ENCODE measurements around the gene ADAMTS6. TPM values are rescaled to one million over a fixed set of nuclear protein-coding genes. Genes with fewer than 3 reads are reported as not detected.
"Not testable (repeated sequence)": the region's sequence is repeated elsewhere in the genome, so short reads cannot be mapped to it uniquely, and the experiment has no call there.

Gene ADAMTS6
- total RNA-seq, 1 experiment from 2014 or later: 21.6 TPM

DNA sequence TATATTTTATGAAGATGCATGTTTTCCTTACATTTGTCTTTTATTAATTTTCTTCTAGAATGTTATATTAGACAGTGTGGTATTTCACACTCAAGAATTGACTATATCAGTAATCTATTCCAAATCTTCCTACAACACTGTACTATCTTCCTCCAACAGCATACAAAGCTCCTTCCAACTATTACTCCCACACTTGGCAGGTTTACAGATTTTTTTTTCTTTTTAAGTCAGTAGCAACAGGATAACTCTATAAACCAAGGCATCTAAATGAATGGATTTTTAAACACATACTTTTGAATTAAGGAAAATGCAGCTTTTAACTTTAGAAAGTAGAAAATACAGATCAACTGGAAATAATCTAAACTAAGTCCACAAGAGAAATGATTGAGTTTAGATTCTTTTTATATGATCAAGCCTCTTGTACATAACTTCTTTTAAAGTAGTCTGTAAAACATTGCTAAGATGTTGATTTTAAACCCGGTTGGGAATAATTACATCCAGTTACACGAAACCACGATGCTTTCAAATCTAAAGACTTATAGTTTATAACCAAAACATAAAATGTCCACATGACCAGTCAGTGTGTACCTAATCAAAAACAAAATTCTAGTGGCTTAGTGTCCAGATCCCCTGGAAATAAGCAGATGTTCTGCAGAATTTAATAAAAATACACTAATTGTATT, 281.6 kb downstream of the ADAMTS6 start:
- no peak for DNase-seq (ENCODE audit: low spot score)

DNA sequence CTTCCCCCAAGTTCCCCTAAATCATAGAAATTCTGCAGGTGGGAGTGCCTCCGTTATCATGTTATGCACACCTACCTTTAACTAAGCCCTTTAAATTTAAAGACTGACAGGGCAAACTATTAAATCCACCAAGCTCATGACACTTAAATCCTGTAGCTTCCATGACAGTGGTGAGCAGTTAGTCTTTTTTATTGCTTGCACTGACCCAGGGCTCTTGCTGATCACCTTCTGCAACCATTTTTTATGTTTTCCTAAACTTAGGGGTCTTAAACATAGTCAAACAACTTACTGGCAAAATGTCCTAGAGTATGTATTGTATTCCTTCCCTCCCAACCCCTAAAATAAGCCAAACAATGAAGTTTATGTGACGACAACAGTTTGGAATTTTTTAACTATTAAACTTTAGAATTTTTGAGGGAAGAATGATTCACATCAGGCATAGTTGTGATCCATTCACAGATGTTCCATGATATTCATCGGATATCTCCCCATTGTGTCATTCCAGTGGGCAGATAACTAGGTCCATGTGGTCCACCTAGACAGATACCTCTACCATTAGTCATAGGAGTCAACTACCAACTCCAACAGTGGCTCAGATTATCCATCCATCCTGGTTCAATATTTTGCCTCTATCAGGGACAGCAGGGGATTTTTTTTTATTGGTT, 283.1 kb downstream of the ADAMTS6 start:
- DNase-seq (ENCODE audit: low spot score): peak; percentile 13

DNA sequence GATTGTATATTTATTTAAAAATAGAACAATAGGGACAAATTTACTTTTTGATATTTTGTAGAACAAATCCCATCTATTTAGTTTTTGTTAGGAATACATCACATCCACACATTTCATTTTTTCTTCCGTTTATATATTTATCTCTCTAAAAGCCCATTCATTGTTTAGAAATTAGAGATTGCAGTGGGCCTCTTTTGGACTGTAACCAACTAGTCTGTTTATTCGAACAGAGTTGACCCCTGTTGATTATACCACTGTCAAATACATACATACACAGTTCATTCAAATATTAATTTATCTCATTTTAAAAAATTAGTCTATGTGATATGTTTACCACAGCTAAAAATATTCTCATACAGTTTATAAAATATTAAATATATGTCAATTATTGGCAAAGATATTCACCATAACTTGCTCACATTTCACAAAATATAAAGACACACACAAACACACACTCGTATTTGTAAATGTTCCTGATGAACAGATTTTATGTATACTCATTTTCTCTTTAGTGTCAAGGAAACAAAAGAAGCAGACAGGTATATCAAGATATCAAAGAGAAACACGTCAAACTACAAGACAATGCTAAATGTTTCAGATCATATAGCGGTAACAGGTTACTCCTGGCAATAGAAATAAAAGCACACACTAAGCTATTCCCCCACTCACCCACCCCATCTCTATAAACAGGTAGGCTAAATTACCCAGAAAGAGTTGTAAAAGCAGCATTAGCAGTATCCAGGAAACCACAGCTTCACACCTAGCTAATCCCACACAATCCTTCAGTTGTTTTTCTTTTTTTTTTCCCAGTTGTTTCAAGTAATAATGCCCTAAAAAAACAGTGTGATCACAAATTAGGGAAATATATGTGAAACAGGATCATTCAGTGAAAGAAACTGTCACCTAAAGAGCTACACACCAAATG, 283.9 kb downstream of the ADAMTS6 start:
- DNase-seq (ENCODE audit: low spot score): no peak

DNA sequence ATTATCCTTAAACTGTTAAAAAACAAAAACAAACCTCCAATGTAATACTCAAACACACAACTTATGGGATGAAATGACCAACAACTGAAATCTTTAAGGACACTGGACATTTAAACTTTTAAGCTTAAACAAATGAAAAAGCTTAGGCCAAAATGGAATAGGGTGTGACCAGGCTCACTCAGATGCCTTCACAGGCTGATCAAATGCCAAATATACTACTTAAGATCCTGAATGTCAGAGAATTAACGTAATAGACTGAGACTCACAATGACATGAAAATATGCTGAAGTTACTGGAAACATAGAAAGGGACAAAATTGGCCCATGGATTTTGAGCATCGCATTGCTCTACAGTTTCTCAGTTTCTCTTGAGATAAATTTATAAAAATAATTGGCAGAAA, 286.8 kb downstream of the ADAMTS6 start:
- DNase-seq (ENCODE audit: low spot score): no peak

DNA sequence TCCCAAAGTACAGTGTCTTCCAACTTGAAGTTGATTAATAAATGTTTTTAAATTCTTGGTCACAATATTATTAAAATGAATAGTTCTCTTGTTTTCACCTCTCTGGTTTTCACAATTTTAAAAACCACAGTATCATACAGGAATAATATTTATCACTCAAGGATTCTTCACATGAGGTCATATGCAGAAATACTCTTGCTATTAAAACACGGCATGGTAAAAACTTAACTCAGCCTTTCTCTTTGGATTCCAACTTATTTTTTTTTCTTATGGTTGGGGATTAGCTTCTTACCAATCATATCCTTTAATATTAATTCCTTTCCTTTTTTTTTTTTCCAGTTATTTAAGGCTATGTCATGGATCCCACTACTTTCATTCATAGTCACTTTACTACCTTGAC, 289.4 kb downstream of the ADAMTS6 start:
- DNase-seq (ENCODE audit: low spot score): no peak

DNA sequence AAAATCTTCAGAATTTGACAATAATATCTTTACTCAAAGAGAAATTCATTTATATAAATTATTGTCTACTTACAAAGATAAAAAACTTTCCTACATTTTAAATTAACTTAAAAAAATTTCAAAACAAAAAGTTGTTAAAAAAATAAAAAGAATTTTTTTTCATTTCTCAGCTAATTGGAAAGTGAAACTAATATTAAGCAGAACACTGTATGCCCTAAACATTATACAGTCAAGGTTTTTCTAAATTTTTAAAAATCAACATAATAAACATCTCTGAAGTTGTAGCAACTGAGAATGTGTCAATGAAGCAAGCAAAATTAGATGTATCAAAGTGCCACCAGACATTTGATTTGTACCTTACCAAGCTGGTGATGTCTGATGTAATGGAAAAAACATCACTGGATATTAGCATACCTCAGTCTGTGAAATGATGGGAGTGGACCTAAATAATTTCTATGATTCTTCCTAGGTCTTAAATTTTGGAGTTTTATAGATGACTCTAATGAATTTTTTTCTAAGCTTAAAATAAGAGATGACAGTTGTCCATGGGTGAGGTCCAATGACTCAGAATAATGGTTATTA, 290.1 kb downstream of the ADAMTS6 start:
- DNase-seq (ENCODE audit: low spot score): no peak

DNA sequence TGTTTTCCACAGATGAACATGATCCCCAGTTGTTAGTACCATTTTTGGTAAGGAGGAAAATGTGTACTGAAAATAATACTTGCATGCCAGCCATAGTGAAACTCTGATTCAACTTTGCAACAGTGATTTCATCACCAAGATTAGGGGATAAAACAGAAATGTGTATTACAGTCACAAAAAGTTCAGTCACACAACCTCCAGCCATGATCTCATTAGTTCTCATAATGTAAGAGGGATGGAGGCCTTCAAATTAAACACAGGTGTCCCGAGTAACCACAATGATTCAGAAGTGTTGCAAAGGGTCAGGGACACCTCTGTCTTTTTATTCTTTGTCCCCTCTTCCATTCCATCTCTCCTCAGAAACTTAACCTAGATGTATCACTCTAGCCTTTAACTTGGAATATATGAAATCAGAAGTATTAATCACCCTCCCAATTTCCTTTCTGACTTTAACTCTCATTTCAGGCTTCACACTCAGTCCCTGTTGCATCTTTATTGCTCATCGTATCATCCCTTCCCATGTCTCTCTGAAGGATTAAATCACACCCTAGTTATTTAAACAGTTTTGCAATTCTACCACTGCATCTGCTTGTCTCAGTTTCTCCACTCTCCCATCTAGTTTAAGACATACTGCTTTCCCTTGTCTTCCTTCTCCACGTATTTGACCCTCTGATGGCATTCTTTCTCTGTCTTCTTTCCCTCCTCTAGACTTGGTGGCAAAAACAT, 291.2 kb downstream of the ADAMTS6 start:
- no peak for DNase-seq (ENCODE audit: low spot score)

DNA sequence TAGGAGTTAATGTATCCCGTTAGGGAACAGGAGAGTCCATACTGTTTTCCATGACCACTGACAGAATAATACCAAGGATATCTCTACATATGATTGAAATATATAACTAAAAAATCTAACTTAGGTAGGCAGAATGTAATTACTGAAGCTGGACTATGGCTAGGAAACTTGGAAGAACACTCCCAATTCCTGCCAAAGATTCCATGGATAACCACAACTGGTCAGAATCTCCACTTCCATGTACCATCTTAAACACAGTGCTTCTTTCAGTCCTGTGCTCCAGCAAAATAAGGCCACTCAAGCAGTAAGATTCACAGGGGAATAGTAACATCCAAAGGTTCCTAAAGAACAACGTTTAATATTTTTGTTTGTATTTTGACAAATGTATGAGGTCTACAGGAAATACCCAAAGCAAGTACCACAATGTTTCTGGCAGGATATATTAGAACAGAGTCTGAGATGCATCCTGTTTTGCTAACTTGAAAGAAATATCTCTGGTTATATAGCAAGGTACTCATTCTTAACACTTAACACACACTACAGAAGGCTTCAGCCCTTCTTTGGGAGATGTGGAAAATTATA, 295.0 kb downstream of the ADAMTS6 start:
- no peak for DNase-seq (ENCODE audit: low spot score)

DNA sequence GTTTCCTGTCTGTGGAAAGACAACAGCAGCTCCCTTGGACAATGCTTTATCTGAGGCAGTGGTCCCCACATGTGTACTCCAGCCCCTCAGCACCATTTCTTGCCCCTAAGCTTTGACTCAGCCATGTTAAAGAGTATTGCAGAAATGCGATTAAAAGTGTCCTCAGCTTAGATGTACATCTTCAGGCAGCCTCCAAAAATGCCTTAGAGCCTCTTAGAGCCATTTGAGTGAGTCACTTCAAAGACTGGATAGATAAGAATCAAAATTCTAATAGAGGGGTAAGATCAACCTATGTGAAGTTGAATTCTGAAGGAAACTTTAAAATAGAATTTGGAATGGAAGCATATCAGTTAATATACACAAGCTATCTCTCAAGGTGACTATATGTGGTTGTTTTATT, 296.3 kb downstream of the ADAMTS6 start:
- DNase-seq (ENCODE audit: low spot score): no peak

DNA sequence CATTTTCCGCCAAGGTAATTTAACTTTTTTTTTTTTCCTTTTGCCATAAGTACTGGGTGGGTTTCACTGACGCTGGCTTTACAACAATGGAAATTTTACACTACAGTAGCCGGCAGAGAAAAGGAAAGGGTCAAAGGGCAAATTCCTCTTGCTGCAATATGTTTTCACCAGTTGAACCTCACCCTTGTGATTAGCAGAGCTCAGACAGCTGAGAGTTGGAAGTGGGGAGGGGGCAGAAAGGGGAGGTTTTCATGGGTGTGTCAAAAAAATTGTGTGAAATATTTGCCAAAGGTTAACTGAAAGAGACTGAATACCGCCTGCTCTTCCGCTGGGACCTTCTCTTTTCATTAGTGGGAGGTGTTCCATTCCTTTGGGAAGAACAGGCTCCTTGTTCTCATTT, 296.9 kb downstream of the ADAMTS6 start:
- DNase-seq (ENCODE audit: low spot score): no peak

DNA sequence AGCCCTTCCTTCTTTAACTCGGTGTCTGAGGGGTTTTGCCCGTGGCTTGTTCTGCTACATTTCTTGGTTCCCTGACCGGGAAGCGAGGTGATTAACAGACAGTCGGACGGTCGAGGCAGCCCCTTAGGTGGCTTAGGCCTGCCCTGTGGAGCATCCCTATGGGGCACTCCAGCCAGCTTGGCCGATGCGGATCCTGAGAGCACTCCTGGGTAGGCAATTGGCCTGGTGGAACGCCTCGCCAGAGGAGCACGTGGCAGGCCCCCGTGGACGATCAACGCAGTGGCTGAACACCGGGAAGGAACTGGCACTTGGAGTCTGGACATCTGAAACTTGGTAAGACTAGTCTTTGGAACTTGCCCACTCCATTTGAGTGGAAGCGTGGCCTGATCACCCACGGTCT, 307.5 kb downstream of the ADAMTS6 start:
- DNase-seq (ENCODE audit: low spot score): not testable (repeated sequence)

DNA sequence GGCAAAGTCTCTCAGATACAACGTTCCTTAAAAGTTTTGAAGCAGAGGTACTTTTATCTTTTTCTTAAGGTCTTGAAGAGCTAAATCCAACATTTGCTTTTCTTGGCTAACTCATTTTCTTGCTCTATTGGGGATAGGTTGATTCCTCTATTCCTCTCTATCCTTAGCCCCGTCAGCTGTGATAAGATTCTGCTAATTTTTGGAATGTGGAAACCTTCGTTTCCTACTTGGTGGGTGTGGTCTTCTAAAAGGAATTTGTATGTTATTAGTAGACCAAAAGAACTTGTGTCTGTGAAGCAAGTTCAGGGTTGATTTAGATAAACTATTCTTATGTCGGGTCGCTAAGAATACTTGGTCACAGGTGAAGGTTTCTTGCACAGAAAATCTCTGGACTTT, 308.6 kb downstream of the ADAMTS6 start:
- no peak for DNase-seq (ENCODE audit: low spot score)

DNA sequence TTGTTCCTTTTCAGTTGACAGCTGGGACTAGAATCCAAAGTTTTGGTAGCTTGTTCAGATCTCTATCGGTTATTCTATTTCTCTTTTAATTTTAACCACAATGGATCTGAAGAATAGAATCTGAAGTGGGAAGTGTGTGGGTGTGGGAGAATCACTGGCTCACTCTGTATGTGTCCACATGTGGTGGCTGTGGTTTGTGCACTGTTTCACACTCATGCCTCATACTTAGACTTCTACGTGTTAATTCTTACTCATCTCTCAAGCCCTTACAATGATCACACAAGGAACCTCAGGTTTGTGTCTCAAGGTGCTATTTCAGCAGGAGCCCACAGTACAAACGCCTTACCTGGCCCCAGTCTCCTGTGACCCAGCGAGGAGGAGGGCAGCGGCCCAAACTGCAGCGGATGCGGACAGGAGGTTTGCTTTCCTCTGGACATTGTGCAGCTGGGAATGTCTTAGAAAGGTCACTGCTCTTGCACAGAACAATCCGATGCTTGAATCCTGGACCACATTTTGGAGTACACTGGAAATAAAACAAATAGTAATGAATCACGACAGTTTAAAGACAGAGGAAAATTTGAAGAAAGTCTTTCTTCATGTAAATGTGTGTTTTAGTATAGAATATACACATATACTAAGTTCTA, 309.1 kb downstream of the ADAMTS6 start:
- no peak for DNase-seq (ENCODE audit: low spot score)

DNA sequence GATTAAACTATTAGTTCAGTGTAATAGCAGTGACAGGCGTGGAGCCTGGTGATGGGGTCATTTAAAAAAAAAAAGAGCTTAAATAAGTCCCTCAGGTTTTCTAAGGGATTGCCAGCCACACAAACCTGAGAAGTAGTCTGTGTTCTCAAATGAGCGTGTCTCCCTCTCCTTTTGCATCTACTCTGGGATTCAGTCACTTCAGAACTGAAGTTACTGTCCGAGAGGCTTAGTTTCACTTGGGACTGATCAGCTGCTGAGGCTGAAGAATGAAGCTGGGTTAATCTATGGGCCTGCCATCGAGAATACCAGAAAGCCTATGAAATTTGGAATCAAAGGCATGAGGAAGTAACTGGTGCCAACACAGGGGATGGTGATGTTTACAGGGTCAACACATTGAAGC, 310.1 kb downstream of the ADAMTS6 start:
- DNase-seq (ENCODE audit: low spot score): no peak

DNA sequence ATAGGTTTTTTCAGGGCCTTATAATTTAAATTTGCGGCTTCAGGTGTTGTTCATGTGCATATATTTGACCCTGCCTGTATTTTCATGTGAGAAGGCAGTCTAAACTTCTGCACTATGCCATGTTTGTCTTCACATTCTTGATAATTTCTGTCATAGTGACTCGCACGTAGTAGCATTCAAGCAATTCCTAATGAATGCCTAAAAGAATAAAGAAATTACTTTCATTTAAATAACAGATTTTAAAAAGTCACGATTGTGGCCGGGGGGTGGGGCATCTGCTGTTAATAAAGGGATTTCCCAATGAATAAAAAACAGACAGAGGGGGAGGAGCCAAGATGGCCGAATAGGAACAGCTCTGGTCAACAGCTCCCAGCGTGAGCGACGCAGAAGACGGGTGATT, 318.0 kb downstream of the ADAMTS6 start:
- DNase-seq (ENCODE audit: low spot score): no peak

DNA sequence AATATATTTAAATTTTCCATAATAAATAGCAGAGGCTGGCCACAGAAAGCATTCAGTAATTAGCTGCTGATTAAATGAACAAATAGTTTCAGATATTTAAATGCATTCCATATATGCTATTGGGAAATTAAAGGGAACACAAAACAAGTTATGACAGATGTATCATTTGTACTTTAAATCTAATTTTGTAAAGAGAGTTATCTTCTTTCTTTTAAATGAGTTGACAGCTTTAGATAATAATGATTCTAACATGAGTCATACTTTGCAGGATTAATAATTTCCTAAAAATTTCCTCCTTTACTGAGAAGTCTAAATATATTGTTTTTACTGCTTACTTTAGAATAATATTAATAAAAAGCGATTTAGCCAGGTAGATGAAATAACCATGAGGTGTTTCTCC, 320.1 kb downstream of the ADAMTS6 start:
- no peak for DNase-seq (ENCODE audit: low spot score)

DNA sequence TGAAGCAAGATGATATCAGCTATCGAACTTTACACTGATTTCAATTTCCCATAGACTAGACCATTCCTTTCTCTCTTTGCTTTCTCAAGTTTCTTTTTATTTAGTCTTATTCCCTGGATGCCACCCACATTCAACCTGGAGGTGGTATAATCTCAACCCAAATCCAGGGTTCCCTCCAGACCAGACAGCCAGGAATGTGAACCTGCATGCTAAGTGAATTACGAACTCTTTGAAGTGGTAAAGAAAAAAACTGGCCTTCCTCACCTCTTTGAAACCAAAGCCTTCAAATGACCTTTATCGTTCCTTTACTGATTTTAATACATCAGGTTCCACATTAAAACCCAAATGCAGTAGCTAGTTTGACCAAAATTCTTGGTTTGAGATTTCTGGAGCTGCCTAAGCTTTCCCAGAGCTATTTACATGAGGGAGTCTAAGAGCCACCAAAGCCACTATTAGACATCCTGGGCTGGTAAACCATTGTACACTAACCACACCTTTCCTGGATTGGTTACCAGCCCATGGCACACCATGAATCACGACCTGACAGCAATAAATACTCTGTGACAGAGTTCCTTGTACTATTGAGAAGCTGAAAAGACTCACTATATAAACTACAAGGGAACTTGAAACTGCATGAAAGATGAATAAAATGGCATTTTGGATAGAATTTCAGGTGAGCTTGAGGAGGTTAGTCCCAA, 323.7 kb downstream of the ADAMTS6 start:
- DNase-seq (ENCODE audit: low spot score): peak; percentile 68

DNA sequence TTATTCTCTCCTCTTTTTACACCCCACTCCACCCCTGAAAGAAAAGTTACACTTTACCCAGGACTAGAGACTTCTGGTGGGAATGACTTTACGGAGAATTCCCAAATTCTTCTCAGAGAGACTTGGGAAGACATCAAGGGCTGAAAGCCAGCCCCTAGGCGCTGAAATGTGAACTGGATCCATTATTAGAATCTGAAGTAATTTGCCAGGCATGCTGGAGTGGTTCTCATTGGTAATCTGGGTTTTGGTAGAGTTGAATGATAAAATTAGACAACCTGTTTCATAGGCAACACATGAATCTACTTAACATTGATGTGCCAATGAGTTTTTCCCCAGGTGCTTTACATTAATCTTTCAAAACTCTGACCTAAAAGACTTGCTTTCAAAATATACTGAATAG, 324.8 kb downstream of the ADAMTS6 start:
- DNase-seq (ENCODE audit: low spot score): no peak

DNA sequence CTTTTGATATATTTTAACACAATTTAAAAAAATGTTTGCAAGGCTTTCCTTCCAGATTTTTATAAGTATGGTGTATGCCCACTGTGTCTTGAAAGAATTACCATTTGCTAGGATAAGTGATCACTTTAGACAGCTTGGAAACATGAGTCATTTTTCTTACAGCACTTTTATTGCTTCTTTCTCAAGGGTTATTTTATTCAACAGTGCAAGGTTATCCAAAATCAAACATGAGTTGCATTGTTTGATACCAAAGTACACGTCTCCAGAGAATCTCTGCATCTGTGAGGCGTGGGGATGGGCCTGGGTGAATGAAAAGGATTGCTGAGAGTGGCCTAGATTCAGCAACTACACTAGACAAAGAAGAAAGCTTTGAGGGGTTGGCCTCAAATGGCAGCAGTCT, 329.6 kb downstream of the ADAMTS6 start:
- no peak for DNase-seq (ENCODE audit: low spot score)

DNA sequence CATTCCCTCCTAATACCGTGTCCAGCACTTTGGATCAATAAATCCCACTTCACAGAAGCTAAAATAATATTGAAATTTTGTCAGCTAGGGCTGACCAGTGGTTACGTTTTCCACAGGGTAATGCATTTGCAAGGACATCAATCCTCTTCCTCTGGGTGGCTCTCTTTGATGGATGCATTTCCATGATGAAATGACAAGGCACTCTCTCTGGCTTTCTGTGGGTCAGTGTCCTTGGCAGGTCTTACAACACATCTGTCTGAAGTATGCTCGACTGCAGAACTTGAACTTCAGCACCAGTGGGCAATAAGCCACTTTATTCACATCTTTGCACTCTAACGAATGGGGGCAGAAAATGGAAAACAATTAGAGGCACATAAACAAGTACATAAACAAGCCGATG, 330.1 kb downstream of the ADAMTS6 start:
- no peak for DNase-seq (ENCODE audit: low spot score)

Data from HT-29 (cell line).